ENCODE measurements around the gene SOX13. TPM values are rescaled to one million over a fixed set of nuclear protein-coding genes. Genes with fewer than 3 reads are reported as not detected.

Gene SOX13
- total and polyA plus RNA-seq, 8 donors = 12.0 to 27.2 (median 17.2) TPM

- intact Hi-C loops (cut with DNase I) = no loop called here
- ATAC-seq = no peak
- H3K9me3 ChIP-seq = no peaks in the 10 kb centered on the region
- no peak for FAIRE-seq
- no peak overlapping the region for H3K4me3 ChIP-seq
- no peak for TF ChIP-seq CTCF (IDR thresholded peaks at IDR 0.05)
- peaks cover 66 to 88% (median 70%) of the 10 kb centered on the region in 3 donors for H3K4me1 ChIP-seq
- 68 to 70% methylated on average over 7 of the region's 7 CpGs for WGBS, 2 donors
- no peaks in the 10 kb centered on the region for H3K27me3 ChIP-seq
- no peaks in the 10 kb centered on the region for H3K36me3 ChIP-seq
- H3K27ac ChIP-seq = peak overlapping the region; percentile 80 to 94 (median 91)
- peak in 2 of 6 donors; percentile 26 to 54 for DNase-seq
Measured at GRCh38 chr1:204083491-204083890, 10.6 kb downstream of the SOX13 start.

- ATAC-seq (peak; percentile 87 to 92 (median 91)), DNase-seq (peak; percentile 86 to 99 (median 97)), FAIRE-seq (no peak)
- intact Hi-C loops (cut with DNase I) = no loop called here
- no peak for TF ChIP-seq CTCF (IDR thresholded peaks at IDR 0.05)
- H3K27ac ChIP-seq = peak overlapping the region; percentile 80 to 94 (median 91)
- H3K27me3 ChIP-seq = no peaks in the 10 kb centered on the region
- no peaks in the 10 kb centered on the region for H3K9me3 ChIP-seq
- WGBS, 2 donors = 6 to 7% methylated on average over 4 of the region's 4 CpGs
- peaks cover 59 to 85% (median 62%) of the 10 kb centered on the region in 3 donors for H3K4me1 ChIP-seq
- H3K4me3 ChIP-seq = no peak overlapping the region
- H3K36me3 ChIP-seq = no peaks in the 10 kb centered on the region
Measured at GRCh38 chr1:204084247-204084772, 11.4 kb downstream of the SOX13 start.

GRCh38 chr1:204085876-204086275 is 13.0 kb downstream of the SOX13 start:
- Histone ChIP-seq H3K4me3 (no peak overlapping the region), H3K27ac (peak overlapping the region; percentile 3 to 94 (median 64)), H3K9me3 (no peaks in the 10 kb centered on the region), H3K4me1 (peaks cover 44 to 77% (median 47%) of the 10 kb centered on the region in 3 donors), H3K36me3 (no peaks in the 10 kb centered on the region), H3K27me3 (no peaks in the 10 kb centered on the region)
- WGBS, 2 donors = 56 to 63% methylated on average over 7 of the region's 7 CpGs
- ATAC-seq = no peak
- intact Hi-C loops (cut with DNase I) = no loop called here
- no peak for TF ChIP-seq CTCF (IDR thresholded peaks at IDR 0.05)
- FAIRE-seq = no peak
- peak in 2 of 6 donors; percentile 27 to 51 for DNase-seq

- ATAC-seq (no peak), FAIRE-seq (no peak), DNase-seq (peak in 1 of 6 donors; percentile 23)
- intact Hi-C loops (cut with DNase I) = no loop called here
- peaks cover 37 to 64% (median 43%) of the 10 kb centered on the region in 3 donors for H3K4me1 ChIP-seq
- H3K27ac ChIP-seq = peak overlapping the region in 3 of 4 donors; percentile 6 to 68 (median 8)
- 84 to 87% methylated on average over 8 of the region's 8 CpGs for WGBS, 2 donors
- no peaks in the 10 kb centered on the region for H3K27me3 ChIP-seq
- no peaks in the 10 kb centered on the region for H3K36me3 ChIP-seq
- TF ChIP-seq CTCF (IDR thresholded peaks at IDR 0.05) = no peak
- no peaks in the 10 kb centered on the region for H3K9me3 ChIP-seq
- no peak overlapping the region for H3K4me3 ChIP-seq
Measured at GRCh38 chr1:204087181-204087892, 14.4 kb downstream of the SOX13 start.

All from pancreas (tissue), 10 donors.